Measurements from ENCODE around the gene DNM1L. TPM values are rescaled to one million over a fixed set of nuclear protein-coding genes. Genes with fewer than 3 reads are reported as not detected.

Gene DNM1L
- total and polyA plus RNA-seq, 10 of the 15 experiments (the other 5 are each of a cell fraction or from before 2014, with no cell fraction given): 23.1 to 201 (median 63.9) TPM

DNA sequence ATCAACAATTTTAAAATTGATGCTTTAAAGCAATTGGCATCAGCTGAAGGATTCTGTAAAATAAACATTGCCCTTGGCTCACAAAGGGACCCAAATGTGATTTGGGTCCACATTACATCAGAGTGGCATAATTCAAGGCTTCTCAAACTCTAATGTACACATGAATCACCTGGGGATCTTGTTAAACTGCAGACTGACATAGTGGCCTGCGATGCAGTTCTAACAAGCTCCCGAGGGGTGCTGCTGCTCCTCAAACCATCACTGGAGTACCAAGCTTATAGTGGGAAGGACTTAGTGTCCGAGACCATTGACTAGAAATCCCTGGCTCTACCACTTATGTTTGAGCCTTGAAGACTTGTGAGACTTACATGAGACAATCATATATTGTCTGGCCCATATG lies 31.8 kb upstream of the DNM1L start (continued):
- TF ChIP-seq, protein P1, sequence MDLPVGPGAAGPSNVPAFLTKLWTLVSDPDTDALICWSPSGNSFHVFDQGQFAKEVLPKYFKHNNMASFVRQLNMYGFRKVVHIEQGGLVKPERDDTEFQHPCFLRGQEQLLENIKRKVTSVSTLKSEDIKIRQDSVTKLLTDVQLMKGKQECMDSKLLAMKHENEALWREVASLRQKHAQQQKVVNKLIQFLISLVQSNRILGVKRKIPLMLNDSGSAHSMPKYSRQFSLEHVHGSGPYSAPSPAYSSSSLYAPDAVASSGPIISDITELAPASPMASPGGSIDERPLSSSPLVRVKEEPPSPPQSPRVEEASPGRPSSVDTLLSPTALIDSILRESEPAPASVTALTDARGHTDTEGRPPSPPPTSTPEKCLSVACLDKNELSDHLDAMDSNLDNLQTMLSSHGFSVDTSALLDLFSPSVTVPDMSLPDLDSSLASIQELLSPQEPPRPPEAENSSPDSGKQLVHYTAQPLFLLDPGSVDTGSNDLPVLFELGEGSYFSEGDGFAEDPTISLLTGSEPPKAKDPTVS (IDR thresholded peaks at IDR 0.05; ENCODE audit: low read depth, low read length): no peak
- no peak for TF ChIP-seq SMARCA5 (IDR thresholded peaks at IDR 0.05)
- TF ChIP-seq, protein P2, sequence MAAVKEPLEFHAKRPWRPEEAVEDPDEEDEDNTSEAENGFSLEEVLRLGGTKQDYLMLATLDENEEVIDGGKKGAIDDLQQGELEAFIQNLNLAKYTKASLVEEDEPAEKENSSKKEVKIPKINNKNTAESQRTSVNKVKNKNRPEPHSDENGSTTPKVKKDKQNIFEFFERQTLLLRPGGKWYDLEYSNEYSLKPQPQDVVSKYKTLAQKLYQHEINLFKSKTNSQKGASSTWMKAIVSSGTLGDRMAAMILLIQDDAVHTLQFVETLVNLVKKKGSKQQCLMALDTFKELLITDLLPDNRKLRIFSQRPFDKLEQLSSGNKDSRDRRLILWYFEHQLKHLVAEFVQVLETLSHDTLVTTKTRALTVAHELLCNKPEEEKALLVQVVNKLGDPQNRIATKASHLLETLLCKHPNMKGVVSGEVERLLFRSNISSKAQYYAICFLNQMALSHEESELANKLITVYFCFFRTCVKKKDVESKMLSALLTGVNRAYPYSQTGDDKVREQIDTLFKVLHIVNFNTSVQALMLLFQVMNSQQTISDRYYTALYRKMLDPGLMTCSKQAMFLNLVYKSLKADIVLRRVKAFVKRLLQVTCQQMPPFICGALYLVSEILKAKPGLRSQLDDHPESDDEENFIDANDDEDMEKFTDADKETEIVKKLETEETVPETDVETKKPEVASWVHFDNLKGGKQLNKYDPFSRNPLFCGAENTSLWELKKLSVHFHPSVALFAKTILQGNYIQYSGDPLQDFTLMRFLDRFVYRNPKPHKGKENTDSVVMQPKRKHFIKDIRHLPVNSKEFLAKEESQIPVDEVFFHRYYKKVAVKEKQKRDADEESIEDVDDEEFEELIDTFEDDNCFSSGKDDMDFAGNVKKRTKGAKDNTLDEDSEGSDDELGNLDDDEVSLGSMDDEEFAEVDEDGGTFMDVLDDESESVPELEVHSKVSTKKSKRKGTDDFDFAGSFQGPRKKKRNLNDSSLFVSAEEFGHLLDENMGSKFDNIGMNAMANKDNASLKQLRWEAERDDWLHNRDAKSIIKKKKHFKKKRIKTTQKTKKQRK (IDR thresholded peaks at IDR 0.05; ENCODE audit: low read depth, low read length): no peak
- TF ChIP-seq, protein P3, sequence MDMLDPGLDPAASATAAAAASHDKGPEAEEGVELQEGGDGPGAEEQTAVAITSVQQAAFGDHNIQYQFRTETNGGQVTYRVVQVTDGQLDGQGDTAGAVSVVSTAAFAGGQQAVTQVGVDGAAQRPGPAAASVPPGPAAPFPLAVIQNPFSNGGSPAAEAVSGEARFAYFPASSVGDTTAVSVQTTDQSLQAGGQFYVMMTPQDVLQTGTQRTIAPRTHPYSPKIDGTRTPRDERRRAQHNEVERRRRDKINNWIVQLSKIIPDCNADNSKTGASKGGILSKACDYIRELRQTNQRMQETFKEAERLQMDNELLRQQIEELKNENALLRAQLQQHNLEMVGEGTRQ (IDR thresholded peaks at IDR 0.05; ENCODE audit: borderline replicate concordance, low read depth, low read length): no peak
- TF ChIP-seq MYB (IDR thresholded peaks at IDR 0.05; ENCODE audit: borderline replicate concordance, low read depth, low read length): no peak
- TF ChIP-seq E2F8 (IDR thresholded peaks at IDR 0.05; ENCODE audit: low read depth, partially characterized antibody): no peak
- TF ChIP-seq NFYA (IDR thresholded peaks at IDR 0.05; ENCODE audit: borderline replicate concordance, low read depth, low read length): no peak
- TF ChIP-seq SRF (IDR thresholded peaks at IDR 0.05; ENCODE audit: low read depth in 2 of 2, low read length in 2 of 2): no peak
- no peak for TF ChIP-seq POLR2AphosphoS2 (IDR thresholded peaks at IDR 0.05; ENCODE audit: low read depth, low read length)
- TF ChIP-seq USF1 (IDR thresholded peaks at IDR 0.05; ENCODE audit: borderline replicate concordance, extremely low read length, insufficient read depth, low read depth, low read length): no peak

All from GM12878 (cell line).